ENCODE measurements around the gene TTBK1. TPM values are rescaled to one million over a fixed set of nuclear protein-coding genes. Genes with fewer than 3 reads are reported as not detected.

TTBK1 gene
- polyA plus RNA-seq, 2 of the 4 experiments (the other 2 are of a cell fraction): 0.04 TPM; not detected in 1

- ChIA-PET CTCF (interaction anchor here (1.4 kb wide), 1 partner anchor 32 kb away, joined by 3 read pairs; the partner anchor contains the start of gene CRIP3), POLR2A (no interaction called here)
- no peak overlapping the region for H3K4me3 ChIP-seq
- no peak for TF ChIP-seq CTCF (IDR thresholded peaks at IDR 0.05)
- no peak for TF ChIP-seq HMGXB4 (CRISPR knock-in tag; IDR thresholded peaks at IDR 0.05; ENCODE audit: borderline replicate concordance)
- no peak for TF ChIP-seq ZSCAN20 (CRISPR knock-in tag; IDR thresholded peaks at IDR 0.05)
- FAIRE-seq (no peak), DNase-seq (ENCODE audit: low read depth in 1 of 2, low spot score in 1 of 2) (no peak), ATAC-seq (no peak)
- WGBS (ENCODE audit: missing lambda C conversion rate): 88% methylated on average over 6 of the region's 11 CpGs
- H3K4me2 ChIP-seq: peak overlapping the region; percentile 45; the same call in 1 of the 3 replicates
- peaks cover 52% of the 10 kb centered on the region for H3K4me1 ChIP-seq
- H3K27ac ChIP-seq: peak overlapping the region; percentile 62 to 80; a peak in 5 of 6 replicates
- no peaks in the 10 kb centered on the region for H3K9me3 ChIP-seq
These were observed 33.5 kb downstream of the TTBK1 start for GRCh38 chr6:43276577-43277305.

- H3K27ac ChIP-seq: peak overlapping the region; percentile 62 to 80; a peak in 5 of 6 replicates
- H3K4me1 ChIP-seq: peaks cover 52% of the 10 kb centered on the region
- H3K4me3 ChIP-seq: no peak overlapping the region
- DNase-seq (ENCODE audit: low read depth in 1 of 2, low spot score in 1 of 2) (no peak), ATAC-seq (no peak), FAIRE-seq (no peak)
- no peak for TF ChIP-seq HDAC2 (IDR thresholded peaks at IDR 0.05)
- no peak for TF ChIP-seq SREBF2 (IDR thresholded peaks at IDR 0.05)
- no peak for TF ChIP-seq POLR2A (IDR thresholded peaks at IDR 0.05; ENCODE audit: low read length)
- no peak for TF ChIP-seq FOXS1 (CRISPR knock-in tag; IDR thresholded peaks at IDR 0.05)
- no peak for TF ChIP-seq MYC (IDR thresholded peaks at IDR 0.05; ENCODE audit: borderline replicate concordance, low read length)
- no peak for TF ChIP-seq SMC3 (IDR thresholded peaks at IDR 0.05)
- no peak for TF ChIP-seq HOXB5 (CRISPR knock-in tag; IDR thresholded peaks at IDR 0.05)
- TF ChIP-seq EHMT2 (IDR thresholded peaks at IDR 0.05; ENCODE audit: low read depth): no peak
- no peak for TF ChIP-seq HES2 (IDR thresholded peaks at IDR 0.05)
- TF ChIP-seq CBX2 (IDR thresholded peaks at IDR 0.05; ENCODE audit: borderline replicate concordance, low read depth): no peak
- no peak for TF ChIP-seq RCOR1 (IDR thresholded peaks at IDR 0.05; ENCODE audit: low read depth, low read length)
- TF ChIP-seq USF2 (IDR thresholded peaks at IDR 0.05): no peak
- no peak for TF ChIP-seq RNF2 (IDR thresholded peaks at IDR 0.05; ENCODE audit: borderline replicate concordance, low read depth)
- TF ChIP-seq KDM1A (IDR thresholded peaks at IDR 0.05; ENCODE audit: low read depth): no peak
- TF ChIP-seq JUN (IDR thresholded peaks at IDR 0.05): no peak
- TF ChIP-seq FOSB (CRISPR knock-in tag; IDR thresholded peaks at IDR 0.05): no peak
- no peak for TF ChIP-seq PHF8 (IDR thresholded peaks at IDR 0.05; ENCODE audit: borderline replicate concordance, low read depth)
- POLR2A ChIA-PET: no interaction called here
- 81% methylated on average over 5 of the region's 6 CpGs for WGBS (ENCODE audit: missing lambda C conversion rate)
- H3K9me3 ChIP-seq: no peaks in the 10 kb centered on the region
- CTCF ChIA-PET: no interaction called here
- peak overlapping the region; percentile 45 for H3K4me2 ChIP-seq
These were observed 34.0 kb downstream of the TTBK1 start for GRCh38 chr6:43277306-43277642.

All from A549 (cell line).